NCI-H2171 (cell line): ENCODE results near the gene ATXN7L3.

ENCODE experiments used
- DNase-seq: peaks from one replicate; lab custom pipeline; 2025; lab: John Stamatoyannopoulos, UW

The ATXN7L3 gene

GRCh38 chr17:44200478-44201155, 933 bp upstream of the ATXN7L3 start:
- DNase-seq = no peak

GRCh38 chr17:44198721-44199552, 747 bp downstream of the ATXN7L3 start:
- DNase-seq = peak; percentile 36

- no peak for DNase-seq
Observed at GRCh38 chr17:44197980-44198720, 1.5 kb downstream of the ATXN7L3 start.

GRCh38 chr17:44197107-44197506, 2.6 kb downstream of the ATXN7L3 start:
- DNase-seq = no peak

- no peak for DNase-seq
Observed at GRCh38 chr17:44193326-44194084, 6.2 kb downstream of the ATXN7L3 start.

- DNase-seq = no peak
Observed at GRCh38 chr17:44192750-44193149, 6.9 kb downstream of the ATXN7L3 start.

GRCh38 chr17:44191941-44192496, 7.7 kb downstream of the ATXN7L3 start:
- DNase-seq = no peak

GRCh38 chr17:44191369-44191768, 8.3 kb downstream of the ATXN7L3 start:
- DNase-seq = no peak

- no peak for DNase-seq
Observed at GRCh38 chr17:44190481-44190880, 9.2 kb downstream of the ATXN7L3 start.

- no peak for DNase-seq
Observed at GRCh38 chr17:44188576-44189403, 10.9 kb downstream of the ATXN7L3 start.

- DNase-seq = peak; percentile 56
Observed at GRCh38 chr17:44187131-44187899, 12.4 kb downstream of the ATXN7L3 start.

GRCh38 chr17:44186307-44187130, 13.2 kb downstream of the ATXN7L3 start, which contains the start of gene TMUB2:
Gene TMUB2 (plus strand): TSS chr17:44186972. CDS start chr17:44187709, 737 bp downstream.
- DNase-seq = peak; percentile 99

- no peak for DNase-seq
Observed at GRCh38 chr17:44184212-44184810, 15.4 kb downstream of the ATXN7L3 start.

GRCh38 chr17:44183024-44183423, 16.7 kb downstream of the ATXN7L3 start:
- DNase-seq = no peak

- no peak for DNase-seq
Observed at GRCh38 chr17:44178133-44178532, 21.6 kb downstream of the ATXN7L3 start.

- no peak for DNase-seq
Observed at GRCh38 chr17:44177640-44178039, 22.0 kb downstream of the ATXN7L3 start.

GRCh38 chr17:44176671-44177501, 22.8 kb downstream of the ATXN7L3 start:
- no peak for DNase-seq

- DNase-seq = no peak
Observed at GRCh38 chr17:44176257-44176656, 23.4 kb downstream of the ATXN7L3 start.
